ENCODE data around the gene PHB1.
A peak's percentile ranks its signal among the peaks of the same experiment; 100 is the strongest.

PHB1 gene

DNA sequence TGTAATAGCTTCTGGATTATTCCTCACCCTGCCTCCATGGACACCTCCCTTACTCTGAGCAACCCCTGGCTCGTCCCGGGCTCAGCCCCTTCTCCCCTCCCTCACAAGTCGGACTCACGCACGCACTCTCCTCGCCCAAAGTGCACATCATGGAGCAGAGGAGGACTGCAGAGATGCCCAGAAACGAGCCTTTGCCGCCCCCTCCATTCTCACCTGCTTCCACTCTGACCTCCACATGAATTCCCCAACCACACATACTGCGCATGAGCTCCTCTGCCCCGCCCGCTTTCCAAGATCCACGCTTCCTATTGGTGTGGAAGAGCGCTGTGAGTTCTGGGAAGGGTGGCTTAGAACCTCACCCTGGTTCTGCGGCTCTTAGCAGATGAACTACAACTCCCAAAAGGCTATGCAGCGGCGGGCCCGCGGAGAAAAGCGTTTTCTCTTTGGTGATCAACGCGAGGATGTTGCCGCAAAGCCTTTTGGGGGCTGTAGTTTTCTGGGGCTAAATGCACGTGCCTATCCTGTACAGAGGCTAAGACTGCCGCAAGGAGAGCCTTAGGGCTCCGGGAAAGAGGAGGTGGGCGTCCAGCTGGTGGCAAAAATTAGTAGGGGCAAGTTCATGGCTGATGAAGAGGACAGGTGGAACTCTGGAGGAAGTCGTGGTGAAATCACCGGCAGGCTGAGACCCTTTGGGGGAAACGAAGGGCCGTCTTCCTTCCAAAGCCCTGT, at the start of gene PHB1:
Gene PHB1 (minus strand): TSS at position 261 of the 729 bp plus-strand sequence. CDS start 1,618 bp downstream, outside the sequence.
- DNase-seq (ENCODE audit: low read depth): peak; percentile 87

DNA sequence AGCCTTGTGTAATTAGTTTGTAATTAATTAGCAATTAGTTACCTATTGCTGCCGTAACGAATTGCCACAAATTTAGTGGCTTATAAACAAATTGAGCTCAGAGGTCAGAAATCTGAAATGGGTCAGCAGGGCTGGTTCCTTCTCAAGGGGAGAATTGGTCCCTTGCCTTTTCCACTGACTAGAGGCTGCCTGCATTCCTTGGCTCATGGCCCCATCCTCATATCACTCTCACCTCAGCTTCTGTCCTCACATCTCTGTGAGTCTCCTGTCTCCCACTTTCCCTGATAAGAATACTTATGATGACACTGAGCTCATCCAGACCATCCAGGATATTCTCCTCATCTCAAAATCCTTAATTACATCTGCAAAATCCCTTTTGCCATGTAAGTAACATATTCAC, 49.4 kb upstream of the PHB1 start:
- no peak for DNase-seq (ENCODE audit: low read depth)

DNA sequence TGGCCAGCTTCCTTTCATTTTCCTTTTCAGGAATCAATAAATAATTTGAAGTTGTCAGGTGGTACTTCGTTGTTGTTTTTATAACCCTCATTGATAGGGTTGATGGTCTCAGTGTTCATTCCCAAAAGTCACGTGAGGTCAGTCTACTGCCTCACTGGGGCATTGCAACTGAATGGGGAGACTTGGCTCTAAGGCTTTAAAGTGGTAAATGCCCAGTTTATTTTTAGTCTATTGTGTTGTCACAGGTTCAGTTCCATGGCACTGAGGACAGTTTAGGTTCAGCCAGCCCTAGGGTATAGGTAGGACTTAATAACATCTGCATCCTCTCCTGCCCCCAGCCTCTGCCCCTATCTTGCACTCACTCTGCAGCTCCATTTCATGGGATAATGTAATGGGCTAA, 46.9 kb upstream of the PHB1 start:
- no peak for DNase-seq (ENCODE audit: low read depth)

GRCh38 chr17:49460401-49460800, 45.7 kb upstream of the PHB1 start:
- no peak for DNase-seq (ENCODE audit: low read depth)

- no peak for DNase-seq (ENCODE audit: low read depth)
Observed at GRCh38 chr17:49459401-49459984, 44.8 kb upstream of the PHB1 start.

GRCh38 chr17:49457564-49458535, 43.2 kb upstream of the PHB1 start:
- no peak for DNase-seq (ENCODE audit: low read depth)

DNA sequence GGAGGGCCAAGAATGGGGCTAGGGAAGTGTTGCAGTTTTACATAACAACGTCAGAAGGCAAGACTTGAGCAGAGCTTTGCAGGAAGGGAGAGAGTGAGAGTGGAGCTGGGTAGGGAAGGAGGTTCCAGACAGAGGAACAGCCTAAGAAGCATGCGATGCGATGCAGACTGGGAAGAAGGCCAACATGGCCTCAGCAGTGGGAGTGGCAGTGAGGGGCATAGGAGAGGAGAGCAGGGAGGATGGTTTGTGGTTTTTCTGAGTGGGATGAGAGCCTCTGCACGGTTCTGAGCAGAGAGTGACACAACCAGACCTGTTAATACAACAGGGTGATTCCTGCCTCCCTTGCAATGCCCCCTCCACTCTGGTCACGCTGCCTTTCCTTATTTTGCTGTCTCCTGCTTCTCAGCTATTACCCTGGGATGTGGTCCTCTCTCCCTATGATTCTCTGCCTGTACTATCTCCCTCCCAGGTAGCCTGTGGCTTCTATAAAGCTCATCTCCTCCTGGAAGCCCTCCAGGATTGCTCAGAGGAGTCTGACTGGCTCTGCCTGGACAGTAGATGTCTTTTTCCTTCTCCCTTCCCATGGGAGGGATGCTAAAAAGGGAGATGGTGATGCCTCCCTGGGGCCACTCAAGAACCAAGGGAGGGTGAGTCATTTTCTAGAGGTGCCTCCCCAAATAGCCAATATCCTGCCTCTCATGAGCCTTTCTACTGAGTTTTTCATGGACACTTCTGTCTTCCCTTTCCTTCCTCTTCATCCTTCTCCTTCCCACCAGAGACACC, 41.7 kb upstream of the PHB1 start:
- no peak for DNase-seq (ENCODE audit: low read depth)

DNA sequence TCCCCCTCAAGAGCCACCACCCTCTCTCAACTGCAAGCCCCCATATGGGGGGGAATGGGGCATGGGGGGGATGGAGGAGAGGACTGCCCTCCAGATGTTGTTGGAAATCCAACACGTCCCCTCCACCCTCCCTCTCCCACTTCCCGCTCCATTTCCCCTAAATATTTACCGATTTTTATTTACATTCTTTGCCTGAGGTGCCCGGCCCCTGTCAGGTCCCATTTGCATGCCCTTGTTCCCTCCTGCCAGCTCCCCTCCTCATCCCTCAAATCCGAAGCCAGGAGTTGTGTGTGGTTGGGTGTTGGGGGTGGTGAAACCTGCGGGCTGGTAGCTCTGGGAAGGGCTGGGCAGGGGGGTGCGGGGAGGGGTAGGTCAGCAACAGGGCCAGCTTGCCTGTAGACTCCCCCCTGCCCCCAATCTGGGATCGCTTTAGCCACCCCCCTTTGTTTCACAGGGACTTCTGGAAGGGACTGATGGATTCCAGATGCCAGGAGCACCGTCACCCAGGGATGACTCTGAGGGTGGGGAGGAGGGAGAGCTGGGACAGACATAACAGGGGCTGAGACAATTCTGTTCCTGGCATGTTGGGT, 40.7 kb upstream of the PHB1 start:
- DNase-seq (ENCODE audit: low read depth): no peak

DNA sequence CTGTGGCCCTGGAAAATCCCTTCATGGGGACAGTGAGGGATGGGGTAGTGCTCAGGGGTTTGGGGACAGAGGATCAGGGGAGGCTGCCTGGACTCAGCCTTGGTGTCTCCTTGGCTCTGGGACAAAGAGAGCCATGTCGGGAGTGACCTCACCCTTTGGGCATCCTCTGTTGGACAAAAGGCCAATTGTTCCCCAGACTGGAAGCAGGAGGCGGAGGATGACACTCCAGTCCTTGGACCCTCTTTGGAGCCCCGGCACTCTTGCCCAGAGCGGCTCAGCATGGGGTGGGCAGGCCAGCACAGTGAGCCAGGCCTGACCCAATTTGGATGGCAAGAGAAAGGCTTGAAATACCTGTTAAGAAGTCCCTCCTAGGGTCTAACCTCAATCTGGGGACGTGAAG, 39.4 kb upstream of the PHB1 start:
- DNase-seq (ENCODE audit: low read depth): no peak

DNA sequence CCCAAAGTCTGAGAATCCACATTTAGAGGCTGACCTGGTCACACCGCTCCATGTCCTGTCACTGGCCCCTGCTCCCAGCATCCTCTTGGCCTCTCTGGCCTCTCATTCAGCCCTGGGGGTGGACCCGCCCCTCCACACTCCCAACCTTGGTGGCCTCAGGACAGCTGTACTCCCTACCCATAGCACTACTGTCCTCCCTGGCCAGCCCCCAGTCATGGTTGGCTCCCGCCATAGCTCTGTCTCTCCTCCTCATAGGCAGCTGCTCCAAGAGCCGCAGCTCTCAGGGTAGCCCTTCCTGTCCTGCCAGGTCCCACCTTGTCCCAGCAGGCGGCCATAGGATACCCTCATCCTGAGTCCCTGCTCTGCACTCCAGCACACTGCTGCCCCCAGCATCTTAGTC, 38.0 kb upstream of the PHB1 start:
- no peak for DNase-seq (ENCODE audit: low read depth)

GRCh38 chr17:49452201-49452600, 37.5 kb upstream of the PHB1 start:
- DNase-seq (ENCODE audit: low read depth): no peak

GRCh38 chr17:49450735-49451134, 36.1 kb upstream of the PHB1 start:
- no peak for DNase-seq (ENCODE audit: low read depth)

DNA sequence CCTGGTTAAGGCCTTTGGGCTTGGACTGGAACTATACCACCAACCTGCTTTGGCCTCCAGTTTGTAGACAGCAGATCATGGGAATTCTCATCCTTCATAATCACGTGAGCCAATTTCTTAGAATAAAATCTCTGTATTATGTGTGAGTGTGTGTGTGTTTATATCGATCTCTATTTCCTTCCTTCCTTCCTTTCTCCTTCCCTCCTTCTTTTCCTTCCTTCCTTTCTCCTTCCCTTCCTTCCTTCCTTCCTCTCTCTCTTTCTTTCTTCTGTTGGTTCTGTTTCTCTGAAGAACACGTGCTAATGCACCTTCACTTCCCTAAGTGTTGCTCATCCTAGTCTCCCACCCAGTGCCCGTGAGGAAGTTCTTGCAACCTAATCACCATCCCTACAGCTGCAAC, 35.5 kb upstream of the PHB1 start:
- no peak for DNase-seq (ENCODE audit: low read depth)

GRCh38 chr17:49447628-49448302, 33.1 kb upstream of the PHB1 start:
- no peak for DNase-seq (ENCODE audit: low read depth)

- no peak for DNase-seq (ENCODE audit: low read depth)
Observed at GRCh38 chr17:49445591-49445990, 30.9 kb upstream of the PHB1 start.

- DNase-seq (ENCODE audit: low read depth): no peak
Observed at GRCh38 chr17:49444384-49444783, 29.7 kb upstream of the PHB1 start.

DNA sequence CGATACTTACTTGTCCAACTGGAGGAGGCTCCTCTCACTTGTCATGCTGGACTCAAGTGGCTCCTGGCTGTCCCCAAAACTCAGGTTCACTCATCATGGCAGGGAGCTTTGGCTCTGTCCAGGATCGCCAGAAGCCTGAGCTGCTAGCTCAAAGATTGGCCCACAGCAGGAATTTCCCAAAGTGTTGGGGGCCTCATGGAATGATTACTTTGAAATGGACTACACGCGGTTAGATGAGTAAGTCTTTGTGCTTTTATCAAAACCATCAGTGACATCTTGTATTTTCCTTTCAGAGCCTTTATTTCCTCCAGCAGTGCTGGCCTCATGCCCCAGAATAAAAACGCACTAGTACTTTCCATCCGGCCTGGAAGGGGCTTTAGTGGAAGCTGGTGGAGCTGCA, 29.2 kb upstream of the PHB1 start:
- no peak for DNase-seq (ENCODE audit: low read depth)

DNA sequence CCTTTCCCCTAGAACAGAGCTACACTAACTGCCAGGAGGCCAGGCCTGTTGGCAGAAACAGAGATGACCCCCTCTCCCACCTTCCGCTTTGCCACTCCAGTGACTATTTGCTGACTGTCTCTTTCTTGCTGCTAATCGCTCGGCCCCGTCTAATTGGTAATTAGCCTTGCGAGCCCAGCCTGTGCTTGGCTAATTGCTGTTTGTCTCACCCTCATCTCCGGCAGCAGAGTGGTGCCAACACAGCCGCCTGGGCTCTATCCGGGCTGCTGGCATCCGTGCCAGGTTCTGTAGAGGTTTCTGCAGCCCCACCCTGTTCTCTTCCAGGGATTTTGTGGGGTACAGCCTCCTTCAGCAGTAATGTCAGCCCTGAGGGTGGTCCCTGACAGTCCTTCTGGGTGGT, 27.4 kb upstream of the PHB1 start:
- DNase-seq (ENCODE audit: low read depth): no peak

DNA sequence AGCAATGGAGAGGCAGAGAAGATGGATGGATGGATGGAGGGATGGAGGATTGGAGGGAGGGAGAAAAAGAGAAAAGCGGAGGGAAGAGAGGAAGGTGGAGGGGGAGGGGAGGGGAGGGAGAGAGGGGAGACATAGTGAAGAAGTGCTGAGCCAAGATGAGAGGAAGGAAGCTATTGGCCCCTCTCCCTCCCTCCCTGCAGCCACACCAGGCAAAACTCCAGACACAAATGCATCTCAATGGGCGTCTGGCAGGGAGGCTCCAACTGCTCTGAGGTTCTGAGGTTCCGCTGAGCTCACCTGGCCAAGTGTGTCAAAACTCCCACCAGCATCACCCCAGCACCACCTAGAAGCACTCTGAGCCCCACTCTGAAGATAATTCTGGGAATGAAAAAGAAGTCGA, 26.9 kb upstream of the PHB1 start:
- no peak for DNase-seq (ENCODE audit: low read depth)

GRCh38 chr17:49440581-49440980, 25.9 kb upstream of the PHB1 start:
- no peak for DNase-seq (ENCODE audit: low read depth)

Data from stimulated activated CD8-positive, alpha-beta memory T cell treated with anti-CD3 and anti-CD28 coated beads, Interleukin-12 subunit alpha, Interleukin-12 subunit beta, amount 100 ng/mL, for 4 hours (primary cell).